Neural cell (in vitro differentiated cells): ENCODE data around the gene VBP1.

ENCODE experiments used
- CTCF ChIP-seq: fragments of 450-650 bp; IDR thresholded peaks from 2 replicates; pipeline ENCODE4 v1.5.1; 2014; ENCODE audit warnings: antibody characterized with exemption, mild to moderate bottlenecking, moderate library complexity; ENCODE audit not compliant: poor library complexity, severe bottlenecking
- EP300 ChIP-seq: fragments of 450-650 bp; conservative IDR thresholded peaks from 2 replicates; pipeline ENCODE4 v1.6.1; 2014; ENCODE audit warnings: antibody characterized with exemption, mild to moderate bottlenecking, moderate library complexity; ENCODE audit not compliant: poor library complexity, severe bottlenecking
- POLR2AphosphoS5 ChIP-seq: IDR thresholded peaks from 2 replicates; pipeline ENCODE4 v1.6.1; 2012
- SMC3 ChIP-seq: fragments of 450-650 bp; conservative IDR thresholded peaks from 2 replicates; pipeline ENCODE4 v1.6.1; 2014; ENCODE audit warnings: antibody characterized with exemption, mild to moderate bottlenecking, moderate library complexity; ENCODE audit not compliant: poor library complexity

- no peak for TF ChIP-seq CTCF
- no peak for TF ChIP-seq EP300
- no peak for TF ChIP-seq POLR2AphosphoS5
- no peak for TF ChIP-seq SMC3
These were observed 43.5 kb downstream of the VBP1 start for GRCh38 chrX:155259752-155260151.
